Right cardiac atrium (tissue), 5 donors: ENCODE data around the gene MTX1. TPM values are rescaled to one million over a fixed set of nuclear protein-coding genes. Genes with fewer than 3 reads are reported as not detected.
"Not testable (repeated sequence)": the region's sequence is repeated elsewhere in the genome, so short reads cannot be mapped to it uniquely, and the experiment has no call there.

Experiments used
- ATAC-seq, 2 donors: fragments of 200-7000 bp; cut with Tn5 transposase; one replicate each; pipeline versions ENCODE4 v1.8.0 to v1.9.1; 2020; ENCODE audit warnings: moderate library complexity in 2 of 2, mild to moderate bottlenecking in 1 of 2
- DNase-seq, 3 donors: peaks; one replicate each; pipeline ENCODE4 v3.0.0-alpha.2; 2020
- H3K27ac ChIP-seq: one replicate; pipeline ENCODE4 v1.5.1; 2013; ENCODE audit warnings: mild to moderate bottlenecking, low read length, control low read depth, moderate library complexity
- H3K27me3 ChIP-seq: one replicate; pipeline ENCODE4 v1.6.1; 2013; ENCODE audit not compliant: control insufficient read depth, insufficient read depth
- H3K4me1 ChIP-seq: one replicate; pipeline ENCODE4 v1.6.1; 2013; ENCODE audit warnings: low read length; ENCODE audit not compliant: control insufficient read depth, insufficient read depth
- H3K4me3 ChIP-seq: one replicate; pipeline ENCODE4 v1.5.1; 2013; ENCODE audit warnings: low read length, control low read depth
- H3K9me3 ChIP-seq: one replicate; pipeline ENCODE4 v1.6.1; 2013; ENCODE audit warnings: low read length; ENCODE audit not compliant: control insufficient read depth
- WGBS: extraction: QIAGEN DNeasy Blood & Tissue Kit; methylation state at CpG from one replicate; pipeline ENCODE4 v1.1.7; 2013; 5-methylcytosine and 5-hydroxymethylcytosine counted together
- intact Hi-C, 4 donors: fragments of 100-400 bp; cut with DNase I; formaldehyde crosslinking; loops; one replicate each; pipeline versions ENCODE4 v1.11.0 to v1.14.0; 2022 to 2023
- polyA plus RNA-seq: library from polyadenylated mRNA; stranded (reverse); fragments of 200-250 nt; gene quantifications from one replicate; pipeline ENCODE4 v1.2.3, GENCODE V29; 2013
- total RNA-seq, 4 donors: library from RNA; stranded (reverse); fragmentation: NEBNext Ultra II Directional; extraction: Animal tissue kit (Norgen Biotek cat#: 25700); gene quantifications; one replicate each; pipeline ENCODE4 v1.2.1, GENCODE V29; 2021
- donor health status: healthy with polysubstance abuse.
- donor health status: DM: no; HTN: yes; CAD: no.
- donor health status: DM: no; HTN: no; CAD: no.
- donor health status: DM: no; HTN: yes; CAD: no; lungs with severe emphysema.
- donor health status: DM: yes; HTN: yes; CAD: no.

Gene MTX1
- total and polyA plus RNA-seq, 5 donors: 20.1 to 31.9 (median 21.2) TPM

- H3K4me3 ChIP-seq: no peak overlapping the region
- no peak for ATAC-seq
- intact Hi-C loops: no loop called here
Observed at GRCh38 chr1:155182052-155182550, 26.4 kb upstream of the MTX1 start.

DNA sequence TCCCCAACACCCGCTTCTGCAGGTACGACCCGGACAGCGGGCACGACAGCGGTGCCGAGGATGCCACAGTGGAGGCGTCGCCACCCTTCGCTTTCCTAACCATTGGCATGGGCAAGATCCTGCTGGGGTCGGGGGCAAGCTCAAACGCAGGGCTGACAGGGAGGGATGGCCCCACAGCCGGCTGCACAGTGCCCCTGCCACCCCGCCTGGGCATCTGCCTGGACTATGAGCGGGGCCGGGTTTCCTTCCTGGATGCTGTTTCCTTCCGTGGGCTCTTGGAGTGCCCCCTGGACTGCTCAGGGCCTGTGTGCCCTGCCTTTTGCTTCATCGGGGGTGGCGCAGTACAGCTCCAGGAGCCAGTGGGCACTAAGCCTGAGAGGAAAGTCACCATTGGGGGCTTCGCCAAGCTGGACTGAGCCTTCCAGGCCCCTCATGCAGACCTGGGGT, 24.7 kb upstream of the MTX1 start:
- Histone ChIP-seq H3K4me3 (no peak overlapping the region), H3K4me1 (no peaks in the 10 kb centered on the region), H3K9me3 (no peaks in the 10 kb centered on the region), H3K27ac (no peak overlapping the region), H3K27me3 (no peaks in the 10 kb centered on the region)
- no peak for ATAC-seq
- intact Hi-C loops: no loop called here
- peak in 1 of 3 donors; percentile 31 for DNase-seq
- WGBS: 90% methylated on average over 20 of the region's 20 CpGs

More at GRCh38 chr1:155182052-155182550, 26.4 kb upstream of the MTX1 start:
- Histone ChIP-seq H3K27ac (no peak overlapping the region), H3K9me3 (no peaks in the 10 kb centered on the region), H3K27me3 (no peaks in the 10 kb centered on the region), H3K4me1 (no peaks in the 10 kb centered on the region)
- WGBS: 85% methylated on average over 7 of the region's 7 CpGs
- DNase-seq: no peak

DNA sequence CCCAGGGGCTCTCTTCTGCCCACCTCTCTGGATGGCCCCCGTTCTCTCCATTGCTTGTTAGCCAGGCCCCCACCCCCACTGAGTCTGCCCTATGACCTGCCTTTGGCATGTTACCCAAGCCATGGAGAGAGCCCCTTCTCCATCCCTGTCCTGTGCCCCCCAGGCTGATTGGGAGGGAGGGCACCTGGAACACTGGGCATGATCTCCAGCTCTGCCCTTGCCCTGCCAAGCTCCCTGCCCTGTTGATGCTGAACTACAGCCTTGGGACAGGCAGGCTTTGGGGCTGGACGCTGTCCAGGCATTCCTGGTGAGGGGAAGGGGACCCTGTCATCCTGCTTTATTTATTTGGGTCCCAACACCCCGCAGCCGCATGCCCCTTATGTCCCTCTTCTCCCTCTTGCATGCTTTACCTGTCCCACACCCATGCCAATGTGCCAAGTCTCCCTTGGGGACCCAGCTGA, 24.1 kb upstream of the MTX1 start:
- Histone ChIP-seq H3K4me3 (no peak overlapping the region), H3K4me1 (no peaks in the 10 kb centered on the region), H3K9me3 (no peaks in the 10 kb centered on the region), H3K27me3 (no peaks in the 10 kb centered on the region), H3K27ac (no peak overlapping the region)
- ATAC-seq (peak in 1 of 2 donors; percentile 3), DNase-seq (peak in 1 of 3 donors; percentile 32)
- WGBS: 94% methylated on average over 4 of the region's 4 CpGs
- intact Hi-C loops: no loop called here

DNA sequence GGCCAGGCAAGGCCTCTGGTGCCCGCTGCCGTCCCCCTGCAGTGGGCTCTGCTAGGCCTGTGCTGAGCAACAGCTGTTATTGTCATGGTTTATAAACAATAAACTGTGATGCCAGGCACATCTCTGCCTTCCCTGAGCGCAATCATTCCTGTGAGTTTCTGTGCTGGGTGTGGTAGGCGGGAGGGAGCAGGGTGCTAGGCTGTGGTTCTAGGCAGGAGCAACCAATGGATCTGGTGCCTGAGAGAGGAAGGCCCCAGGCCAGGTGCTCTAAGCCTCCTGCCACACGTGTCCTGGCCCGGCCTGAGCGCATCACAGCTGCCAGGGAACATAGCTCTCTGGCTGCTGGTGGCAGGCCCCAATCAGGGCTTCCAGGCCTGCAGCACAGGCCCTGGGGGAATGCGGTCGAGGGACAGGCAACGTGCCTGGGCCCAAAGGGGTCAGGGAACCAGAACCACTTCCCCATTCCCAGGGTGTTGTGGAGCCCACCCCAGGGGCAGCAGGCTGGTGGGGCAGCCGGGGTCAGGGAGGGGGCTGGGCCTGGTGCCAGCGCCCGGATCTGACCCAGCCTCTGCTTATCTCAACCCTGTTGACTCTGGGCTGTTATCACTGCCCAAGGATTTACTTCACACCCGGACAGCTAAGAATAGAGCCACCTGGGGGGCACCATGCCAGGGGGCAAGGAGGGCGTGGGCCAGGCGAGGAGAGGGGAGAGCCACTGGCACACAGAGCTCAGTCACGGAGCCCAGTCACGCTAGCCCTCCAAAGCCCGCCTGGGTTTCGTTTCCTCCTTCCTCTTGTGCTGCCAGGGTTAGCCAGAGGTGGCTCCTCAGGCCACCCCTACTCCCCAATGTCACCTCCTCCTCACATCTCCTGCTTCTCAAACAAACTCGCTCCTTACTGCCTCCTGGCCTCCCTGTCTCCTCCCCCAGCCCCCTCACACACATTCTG, 23.4 kb upstream of the MTX1 start:
- WGBS: 50% methylated on average over 21 of the region's 21 CpGs
- DNase-seq (peak in 2 of 3 donors; percentile 72), ATAC-seq (peak; percentile 47 to 69)
- Histone ChIP-seq H3K27ac (no peak overlapping the region), H3K27me3 (no peaks in the 10 kb centered on the region), H3K9me3 (no peaks in the 10 kb centered on the region), H3K4me1 (no peaks in the 10 kb centered on the region), H3K4me3 (no peak overlapping the region)
- intact Hi-C loops: no loop called here

DNA sequence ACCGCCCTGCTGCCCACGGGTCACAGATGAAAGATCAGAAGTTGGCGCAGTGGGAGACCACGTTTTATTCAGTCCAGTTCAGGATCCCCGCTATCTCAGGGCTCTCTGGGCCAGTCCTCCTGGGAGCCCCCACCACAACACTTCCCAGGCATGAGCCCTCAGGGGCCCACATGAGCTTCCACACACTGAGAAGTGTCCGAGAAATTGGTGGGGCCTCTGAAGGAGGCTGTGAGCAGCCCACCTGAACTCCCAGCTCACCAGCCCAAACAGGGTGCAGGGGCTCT, 22.8 kb upstream of the MTX1 start:
- ATAC-seq (no peak), DNase-seq (peak in 1 of 3 donors; percentile 25)
- H3K4me3 ChIP-seq: no peak overlapping the region
- no peak overlapping the region for H3K27ac ChIP-seq
- intact Hi-C loops: no loop called here
- no peaks in the 10 kb centered on the region for H3K9me3 ChIP-seq
- no peaks in the 10 kb centered on the region for H3K4me1 ChIP-seq
- WGBS: 69% methylated on average over 6 of the region's 6 CpGs
- no peaks in the 10 kb centered on the region for H3K27me3 ChIP-seq

DNA sequence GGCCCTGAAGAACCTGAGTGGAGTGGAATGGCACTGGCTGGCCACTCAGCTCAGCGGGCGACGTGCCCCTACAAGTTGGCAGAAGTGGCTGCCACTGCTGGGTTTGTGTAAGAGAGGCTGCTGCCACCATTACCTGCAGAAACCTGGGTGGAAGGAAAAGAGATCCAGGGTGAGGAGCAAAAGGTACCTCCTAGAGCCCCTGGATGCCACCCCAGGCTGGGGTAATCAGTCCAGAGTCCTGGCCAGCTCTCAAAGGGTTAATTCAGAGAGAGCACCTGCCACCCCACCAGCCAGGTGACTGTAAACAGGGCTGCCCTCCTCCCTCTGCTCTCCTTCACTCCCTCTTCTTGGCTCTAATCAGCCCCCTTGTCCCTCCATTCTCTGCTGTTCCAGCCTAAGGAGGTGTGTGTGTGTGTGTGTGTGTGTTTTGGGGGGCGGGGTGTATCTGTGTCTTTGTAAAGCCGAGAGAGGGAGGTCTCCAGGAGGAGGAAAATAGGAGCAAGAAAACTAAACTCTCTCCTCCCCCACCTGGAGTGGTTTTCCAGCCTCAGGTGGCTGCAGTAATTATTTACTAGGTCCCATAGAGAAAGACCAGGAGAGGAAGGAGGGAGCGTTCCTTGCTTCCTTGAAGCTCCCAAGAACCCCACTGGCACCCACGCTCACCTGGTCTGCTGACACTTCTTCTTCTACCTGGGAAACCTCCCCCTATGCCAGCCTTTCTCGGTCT, 22.3 kb upstream of the MTX1 start:
- Histone ChIP-seq H3K27me3 (no peaks in the 10 kb centered on the region), H3K4me3 (no peak overlapping the region), H3K27ac (no peak overlapping the region), H3K9me3 (no peaks in the 10 kb centered on the region), H3K4me1 (no peaks in the 10 kb centered on the region)
- DNase-seq: peak in 2 of 3 donors; percentile 4 to 16
- intact Hi-C loops: no loop called here
- 78% methylated on average over 8 of the region's 8 CpGs for WGBS
- peak in 1 of 2 donors; percentile 2 for ATAC-seq

DNA sequence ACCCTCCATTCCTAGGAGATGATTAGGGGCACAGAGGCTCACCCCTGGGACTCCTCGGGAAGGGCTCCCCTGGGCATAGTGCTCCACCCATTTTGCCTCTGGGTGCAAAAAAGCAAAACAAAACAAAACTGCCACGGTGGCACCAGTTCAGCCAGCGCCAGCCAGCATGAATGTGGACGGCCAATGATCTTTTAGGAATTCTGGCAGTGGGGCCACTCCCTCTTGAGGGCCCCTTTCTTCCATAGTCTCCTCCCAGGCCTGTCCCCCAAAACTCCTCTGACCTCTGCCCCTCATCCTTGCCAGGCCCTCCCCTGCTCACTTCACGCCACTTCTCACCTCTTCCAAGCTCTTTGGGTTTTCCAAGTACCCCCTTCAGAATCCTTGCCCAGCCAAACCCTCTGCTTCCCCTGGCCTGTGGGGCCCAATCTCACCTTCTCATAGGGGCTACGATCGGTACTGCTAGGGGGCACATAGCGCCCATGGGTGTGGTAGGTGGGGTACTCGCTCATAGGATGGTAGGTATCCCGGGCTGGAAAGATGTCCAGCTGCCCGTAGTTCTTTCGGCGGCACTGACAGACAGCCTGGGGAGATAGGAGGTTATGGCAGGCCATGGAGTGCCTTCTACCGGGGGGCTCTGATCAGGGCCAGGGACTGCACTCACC, 21.6 kb upstream of the MTX1 start:
- 74% methylated on average over 14 of the region's 14 CpGs for WGBS
- H3K9me3 ChIP-seq: no peaks in the 10 kb centered on the region
- H3K27me3 ChIP-seq: no peaks in the 10 kb centered on the region
- H3K27ac ChIP-seq: no peak overlapping the region
- no peak overlapping the region for H3K4me3 ChIP-seq
- ATAC-seq (no peak), DNase-seq (no peak)
- intact Hi-C loops: no loop called here
- no peaks in the 10 kb centered on the region for H3K4me1 ChIP-seq

- intact Hi-C loops: no loop called here
- Histone ChIP-seq H3K4me1 (no peaks in the 10 kb centered on the region), H3K9me3 (no peaks in the 10 kb centered on the region), H3K27me3 (no peaks in the 10 kb centered on the region), H3K27ac (no peak overlapping the region), H3K4me3 (no peak overlapping the region)
- DNase-seq (peak; percentile 3 to 32 (median 28)), ATAC-seq (peak in 1 of 2 donors; percentile 4)
- WGBS: 77% methylated on average over 16 of the region's 16 CpGs
Observed at GRCh38 chr1:155187456-155187891, 21.0 kb upstream of the MTX1 start.

GRCh38 chr1:155188268-155188667, 20.2 kb upstream of the MTX1 start:
- no peaks in the 10 kb centered on the region for H3K9me3 ChIP-seq
- H3K27me3 ChIP-seq: no peaks in the 10 kb centered on the region
- ATAC-seq (no peak), DNase-seq (peak; percentile 4 to 39 (median 30))
- 85% methylated on average over 14 of the region's 14 CpGs for WGBS
- no peak overlapping the region for H3K4me3 ChIP-seq
- no peaks in the 10 kb centered on the region for H3K4me1 ChIP-seq
- H3K27ac ChIP-seq: no peak overlapping the region
- intact Hi-C loops: no loop called here

DNA sequence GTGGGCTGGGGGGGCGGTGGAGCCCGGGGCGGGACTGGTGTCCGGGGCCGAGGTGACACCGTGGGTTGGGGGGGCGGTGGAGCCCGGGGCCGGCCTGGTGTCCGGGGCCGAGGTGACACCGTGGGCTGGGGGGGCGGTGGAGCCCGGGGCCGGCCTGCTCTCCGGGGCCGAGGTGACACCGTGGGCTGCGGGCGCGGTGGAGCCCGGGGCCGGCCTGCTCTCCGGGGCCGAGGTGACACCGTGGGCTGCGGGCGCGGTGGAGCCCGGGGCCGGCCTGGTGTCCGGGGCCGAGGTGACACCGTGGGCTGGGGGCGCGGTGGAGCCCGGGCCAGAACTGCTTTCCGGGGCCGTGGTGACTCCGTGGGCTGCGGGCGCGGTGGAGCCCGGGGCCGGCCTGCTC, 18.6 kb upstream of the MTX1 start:
- H3K27ac ChIP-seq, intact Hi-C loops, H3K4me1 ChIP-seq, H3K4me3 ChIP-seq, H3K27me3 ChIP-seq, ATAC-seq, H3K9me3 ChIP-seq: not testable (repeated sequence)
- peak; percentile 9 to 69 (median 51) for DNase-seq
- whole genome bisulfite sequencing: 96% methylated on average over 25 of the region's 45 CpGs
